ENCODE data around the gene BFSP2. TPM values are rescaled to one million over a fixed set of nuclear protein-coding genes. Genes with fewer than 3 reads are reported as not detected.

Gene BFSP2
- total and polyA plus RNA-seq, 2 donors (not counting 3 experiments of a cell fraction or from before 2014, with no cell fraction given): not detected

- Histone ChIP-seq H3K27ac (ENCODE audit: insufficient read depth, low read depth, low read length) (no peak overlapping the region), H3K4me1 (ENCODE audit: control insufficient read depth, extremely low read depth, insufficient read depth, low read length) (no peaks in the 10 kb centered on the region), H3K4me2 (ENCODE audit: insufficient read depth, low read length) (no peak overlapping the region), H3K79me2 (ENCODE audit: control insufficient read depth, insufficient read depth, low read length) (no peaks in the 10 kb centered on the region), H4K20me1 (replicated peaks; ENCODE audit: control insufficient read depth, extremely low read depth, insufficient read depth, low read length) (no peaks in the 10 kb centered on the region), H3K9me1 (replicated peaks; ENCODE audit: control insufficient read depth, extremely low read depth, insufficient read depth, low read length) (no peaks in the 10 kb centered on the region), H2AFZ (ENCODE audit: low read depth, low read length) (no peak overlapping the region), H3K36me3 (ENCODE audit: control insufficient read depth in 2 of 2, extremely low read depth in 1 of 2, insufficient read depth in 2 of 2, low read length in 2 of 2) (no peaks in the 10 kb centered on the region), H3K27me3 (ENCODE audit: control insufficient read depth in 2 of 2, insufficient read depth in 2 of 2, low read length in 2 of 2) (no peaks in the 10 kb centered on the region), H3K9ac (replicated peaks; ENCODE audit: extremely low read depth, insufficient read depth, low read length) (no peak overlapping the region), H3K4me3 (replicated peaks in 1 of 3; ENCODE audit: insufficient read depth in 1 of 3, low read depth in 1 of 3, low read length in 3 of 3) (no peak overlapping the region), H3K9me3 (replicated peaks; ENCODE audit: control insufficient read depth, insufficient read depth, low read length) (no peaks in the 10 kb centered on the region)
- ChIA-PET POLR2A (no interaction called here), CTCF (interaction anchor here (1.3 to 19.2 kb wide), 3 partner anchors 10 to 644 kb away, joined by 5 to 528 read pairs (median 6); no protein-coding TSS in a partner anchor)
- no peak for TF ChIP-seq POLR2A (IDR thresholded peaks at IDR 0.05; ENCODE audit: low read depth, low read length)
- TF ChIP-seq EZH2 (IDR thresholded peaks at IDR 0.05; ENCODE audit: borderline replicate concordance, low read depth, low read length, severe bottlenecking): no peak
- TF ChIP-seq GATA2 (IDR thresholded peaks at IDR 0.05; ENCODE audit: insufficient read depth, insufficient read length, low read depth, low read length): no peak
- TF ChIP-seq JUN (IDR thresholded peaks at IDR 0.05; ENCODE audit: borderline replicate concordance, insufficient read depth, insufficient read length, low read depth): no peak
- TF ChIP-seq, protein P1, sequence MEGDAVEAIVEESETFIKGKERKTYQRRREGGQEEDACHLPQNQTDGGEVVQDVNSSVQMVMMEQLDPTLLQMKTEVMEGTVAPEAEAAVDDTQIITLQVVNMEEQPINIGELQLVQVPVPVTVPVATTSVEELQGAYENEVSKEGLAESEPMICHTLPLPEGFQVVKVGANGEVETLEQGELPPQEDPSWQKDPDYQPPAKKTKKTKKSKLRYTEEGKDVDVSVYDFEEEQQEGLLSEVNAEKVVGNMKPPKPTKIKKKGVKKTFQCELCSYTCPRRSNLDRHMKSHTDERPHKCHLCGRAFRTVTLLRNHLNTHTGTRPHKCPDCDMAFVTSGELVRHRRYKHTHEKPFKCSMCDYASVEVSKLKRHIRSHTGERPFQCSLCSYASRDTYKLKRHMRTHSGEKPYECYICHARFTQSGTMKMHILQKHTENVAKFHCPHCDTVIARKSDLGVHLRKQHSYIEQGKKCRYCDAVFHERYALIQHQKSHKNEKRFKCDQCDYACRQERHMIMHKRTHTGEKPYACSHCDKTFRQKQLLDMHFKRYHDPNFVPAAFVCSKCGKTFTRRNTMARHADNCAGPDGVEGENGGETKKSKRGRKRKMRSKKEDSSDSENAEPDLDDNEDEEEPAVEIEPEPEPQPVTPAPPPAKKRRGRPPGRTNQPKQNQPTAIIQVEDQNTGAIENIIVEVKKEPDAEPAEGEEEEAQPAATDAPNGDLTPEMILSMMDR (IDR thresholded peaks at IDR 0.05; ENCODE audit: extremely low read depth in 1 of 2, insufficient read depth in 1 of 2, low read depth in 1 of 2, low read length in 2 of 2): no peak
- TF ChIP-seq POLR2AphosphoS5 (IDR thresholded peaks at IDR 0.05; ENCODE audit: insufficient read depth, low read depth, low read length): no peak
- TF ChIP-seq MYC (IDR thresholded peaks at IDR 0.05; ENCODE audit: low read depth, low read length): no peak
- no peak for TF ChIP-seq FOS (IDR thresholded peaks at IDR 0.05; ENCODE audit: borderline replicate concordance, insufficient read depth, low read length)
- TF ChIP-seq, protein P2, sequence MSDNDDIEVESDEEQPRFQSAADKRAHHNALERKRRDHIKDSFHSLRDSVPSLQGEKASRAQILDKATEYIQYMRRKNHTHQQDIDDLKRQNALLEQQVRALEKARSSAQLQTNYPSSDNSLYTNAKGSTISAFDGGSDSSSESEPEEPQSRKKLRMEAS (IDR thresholded peaks at IDR 0.05; ENCODE audit: insufficient read depth, insufficient read length): no peak
- intact Hi-C loops (cut with micrococcal nuclease): no loop called here
- DNase-seq (ENCODE audit: low read depth, low spot score): no peak
- BruUV-seq (replicated peaks): no TSS peak
- FAIRE-seq: no peak
- dilution Hi-C loops (cut with MboI; ENCODE audit: extremely low pct_ligation_motif_present, low sequenced_read_pairs): no loop called here
Measured at GRCh38 chr3:133374708-133375402, 25.0 kb upstream of the BFSP2 start.
